22Rv1 (cell line): ENCODE data around the gene RIMS4.

Experiments
- ZFX ChIP-seq: fragments of 450-650 bp; IDR thresholded peaks from 2 replicates; pipeline ENCODE4 v1.6.1; 2017; ENCODE audit warnings: antibody characterized with exemption, borderline replicate concordance
- TF ChIP-seq, protein P1 (sequence below): fragments of 450-650 bp; IDR thresholded peaks from 2 replicates; pipeline ENCODE4 v1.5.1; 2017; ENCODE audit warnings: mild to moderate bottlenecking

GRCh38 chr20:44810061-44810390 is 320 bp downstream of the RIMS4 start:
- TF ChIP-seq, protein P1, sequence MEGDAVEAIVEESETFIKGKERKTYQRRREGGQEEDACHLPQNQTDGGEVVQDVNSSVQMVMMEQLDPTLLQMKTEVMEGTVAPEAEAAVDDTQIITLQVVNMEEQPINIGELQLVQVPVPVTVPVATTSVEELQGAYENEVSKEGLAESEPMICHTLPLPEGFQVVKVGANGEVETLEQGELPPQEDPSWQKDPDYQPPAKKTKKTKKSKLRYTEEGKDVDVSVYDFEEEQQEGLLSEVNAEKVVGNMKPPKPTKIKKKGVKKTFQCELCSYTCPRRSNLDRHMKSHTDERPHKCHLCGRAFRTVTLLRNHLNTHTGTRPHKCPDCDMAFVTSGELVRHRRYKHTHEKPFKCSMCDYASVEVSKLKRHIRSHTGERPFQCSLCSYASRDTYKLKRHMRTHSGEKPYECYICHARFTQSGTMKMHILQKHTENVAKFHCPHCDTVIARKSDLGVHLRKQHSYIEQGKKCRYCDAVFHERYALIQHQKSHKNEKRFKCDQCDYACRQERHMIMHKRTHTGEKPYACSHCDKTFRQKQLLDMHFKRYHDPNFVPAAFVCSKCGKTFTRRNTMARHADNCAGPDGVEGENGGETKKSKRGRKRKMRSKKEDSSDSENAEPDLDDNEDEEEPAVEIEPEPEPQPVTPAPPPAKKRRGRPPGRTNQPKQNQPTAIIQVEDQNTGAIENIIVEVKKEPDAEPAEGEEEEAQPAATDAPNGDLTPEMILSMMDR: no peak
- no peak for TF ChIP-seq ZFX
